IMR-90 (cell line): ENCODE results near the gene PHPT1. TPM values are rescaled to one million over a fixed set of nuclear protein-coding genes. Genes with fewer than 3 reads are reported as not detected.

Experiments
- ATAC-seq: fragments of 200-7000 bp; cut with Tn5 transposase; 2 replicates; pipeline ENCODE4 v1.9.1; 2020; ENCODE audit warnings: low read depth, mild to moderate bottlenecking, moderate library complexity
- BruUV-seq: library from RNA; stranded (reverse); fragments of 400-500 nt; replicated peaks from 2 replicates; lab custom pipeline; 2021; lab: Mats Ljungman, UMichigan
- CTCF ChIA-PET: fragments of 300-600 bp; formaldehyde crosslinking; extraction: SDS; loops from one replicate; lab custom pipeline; 2021; ENCODE audit warnings: antibody characterized with exemption; lab: Yijun Ruan, JAX
- POLR2A ChIA-PET: fragments of 300-600 bp; sonication (Branson Sonifier 250); formaldehyde crosslinking; loops from one replicate; lab custom pipeline; 2022; ENCODE audit warnings: antibody characterized with exemption; ENCODE audit not compliant: unreplicated experiment; lab: Charles Lee
- DNase-seq: peaks from one replicate; pipeline ENCODE4 v3.0.0; 2013
- H2AFZ ChIP-seq: replicated peaks from 2 replicates; pipeline ENCODE3; 2013; ENCODE audit warnings: low read length, mild to moderate bottlenecking; ENCODE audit not compliant: poor library complexity
- H2AK5ac ChIP-seq: 2 replicates; pipeline ENCODE4 v1.6.1; 2013; ENCODE audit warnings: low read depth, low read length, inconsistent platforms
- H2AK9ac ChIP-seq: replicated peaks from 2 replicates; pipeline ENCODE3; 2013; ENCODE audit warnings: mild to moderate bottlenecking, low read depth, low read length, moderate library complexity; ENCODE audit not compliant: poor library complexity
- H2BK120ac ChIP-seq: 2 replicates; pipeline ENCODE4 v1.6.1; 2013; ENCODE audit warnings: low read depth, low read length, inconsistent platforms
- H2BK15ac ChIP-seq: 3 replicates; pipeline ENCODE4 v1.6.1; 2013; ENCODE audit warnings: low read depth, low read length, inconsistent platforms
- H2BK20ac ChIP-seq: 2 replicates; pipeline ENCODE4 v1.6.1; 2013; ENCODE audit warnings: low read depth, mild to moderate bottlenecking, inconsistent platforms, low read length, moderate library complexity
- H2BK5ac ChIP-seq: 2 replicates; pipeline ENCODE4 v1.6.1; 2013; ENCODE audit warnings: mild to moderate bottlenecking, low read depth, low read length, inconsistent platforms; ENCODE audit not compliant: poor library complexity, severe bottlenecking
- H3K14ac ChIP-seq: replicated peaks from 2 replicates; pipeline ENCODE4 v1.6.1; 2013; ENCODE audit warnings: low read depth, low read length, inconsistent platforms
- H3K18ac ChIP-seq: 2 replicates; pipeline ENCODE4 v1.6.1; 2013; ENCODE audit warnings: low read depth, low read length, control low read depth
- H3K23ac ChIP-seq: 2 replicates; pipeline ENCODE4 v1.6.1; 2013; ENCODE audit warnings: low read depth, low read length, inconsistent platforms
- H3K27ac ChIP-seq: 2 replicates; pipeline ENCODE4 v1.5.1; 2013; ENCODE audit warnings: mild to moderate bottlenecking, control low read depth, low read length; ENCODE audit not compliant: insufficient read depth
- H3K27me3 ChIP-seq: 2 replicates; pipeline ENCODE4 v1.6.1; 2013; ENCODE audit warnings: low read length; ENCODE audit not compliant: control insufficient read depth, insufficient read depth
- H3K36me3 ChIP-seq: 2 replicates; pipeline ENCODE4 v1.6.1; 2013; ENCODE audit warnings: low read length, mixed read lengths; ENCODE audit not compliant: control insufficient read depth, insufficient read depth
- H3K4ac ChIP-seq: 2 replicates; pipeline ENCODE4 v1.6.1; 2013; ENCODE audit warnings: low read depth, low read length, inconsistent platforms
- H3K4me1 ChIP-seq: 2 replicates; pipeline ENCODE4 v1.6.1; 2013; ENCODE audit warnings: low read length, mixed read lengths; ENCODE audit not compliant: control insufficient read depth, insufficient read depth
- H3K4me2 ChIP-seq: 2 replicates; pipeline ENCODE4 v1.6.1; 2013; ENCODE audit warnings: low read depth, mild to moderate bottlenecking, control low read depth, low read length, moderate library complexity
- H3K4me3 ChIP-seq: 2 replicates; pipeline ENCODE4 v1.5.1; 2013; ENCODE audit warnings: low read depth, mild to moderate bottlenecking, control low read depth, low read length, moderate library complexity; ENCODE audit not compliant: insufficient read depth
- H3K56ac ChIP-seq: 2 replicates; pipeline ENCODE4 v1.6.1; 2013; ENCODE audit warnings: low read length, inconsistent platforms; ENCODE audit not compliant: insufficient read depth; ENCODE audit errors: extremely low read depth
- H3K79me1 ChIP-seq, 2 experiments: 2 replicates each; pipeline ENCODE4 v1.6.1; 2013; ENCODE audit warnings: low read length in 2 of 2, inconsistent platforms in 1 of 2, low read depth in 1 of 2
- H3K9ac ChIP-seq: 2 replicates; pipeline ENCODE4 v1.6.1; 2013; ENCODE audit warnings: low read depth, low read length, control low read depth
- H3K9me1 ChIP-seq: 2 replicates; pipeline ENCODE4 v1.6.1; 2013; ENCODE audit warnings: low read length, inconsistent platforms; ENCODE audit not compliant: insufficient read depth
- H3K9me3 ChIP-seq: 2 replicates; pipeline ENCODE4 v1.6.1; 2013; ENCODE audit warnings: low read length; ENCODE audit not compliant: control insufficient read depth, insufficient read depth
- H4K20me1 ChIP-seq: 2 replicates; pipeline ENCODE4 v1.6.1; 2013; ENCODE audit warnings: low read length, inconsistent platforms; ENCODE audit not compliant: insufficient read depth
- H4K5ac ChIP-seq: 2 replicates; pipeline ENCODE4 v1.6.1; 2013; ENCODE audit warnings: mild to moderate bottlenecking, low read depth, low read length, control low read depth
- H4K8ac ChIP-seq, 2 experiments: 2 replicates each; pipeline ENCODE4 v1.6.1; 2013; ENCODE audit warnings: low read depth in 2 of 2, low read length in 2 of 2, control low read depth in 1 of 2, inconsistent platforms in 1 of 2
- H4K91ac ChIP-seq: 2 replicates; pipeline ENCODE4 v1.6.1; 2013; ENCODE audit warnings: low read depth, low read length, inconsistent platforms; ENCODE audit not compliant: insufficient read depth
- CHD1 ChIP-seq: IDR thresholded peaks from 2 replicates; pipeline ENCODE4 v1.6.1; 2012; ENCODE audit warnings: low read depth, low read length, improper control_type of control experiment
- MXI1 ChIP-seq: IDR thresholded peaks from 2 replicates; pipeline ENCODE4 v1.6.1; 2012; ENCODE audit warnings: low read depth, mild to moderate bottlenecking, low read length, moderate library complexity, borderline replicate concordance
- RAD21 ChIP-seq: IDR thresholded peaks from 2 replicates; pipeline ENCODE4 v1.6.1; 2012; ENCODE audit warnings: low read length, improper control_type of control experiment
- RCOR1 ChIP-seq: IDR thresholded peaks from 2 replicates; pipeline ENCODE4 v1.6.1; 2012; ENCODE audit warnings: mild to moderate bottlenecking, low read length, improper control_type of control experiment; ENCODE audit not compliant: insufficient replicate concordance
- WGBS, 2 experiments: methylation state at CpG; one replicate each; pipeline versions ENCODE4 v1.1.5 to v1.1.7; 2013; ENCODE audit warnings: missing lambda C conversion rate in 2 of 2; ENCODE audit not compliant: insufficient read length in 1 of 2; ENCODE audit errors: extremely low coverage in 2 of 2; 5-methylcytosine and 5-hydroxymethylcytosine counted together
- dilution Hi-C: fragments of 300-500 bp; cut with HindIII; formaldehyde crosslinking; loops from one replicate; pipeline ENCODE4 v1.14.3; 2018; ENCODE audit warnings: low sequenced_read_pairs; ENCODE audit not compliant: unreplicated experiment
- in situ Hi-C: fragments of 300-500 bp; cut with MboI; formaldehyde crosslinking; loops from 3 replicates; pipeline ENCODE4 v1.14.3; 2019; ENCODE audit warnings: low sequenced_read_pairs, inconsistent platforms, mixed read lengths
- intact Hi-C: fragments of 100-400 bp; cut with micrococcal nuclease; formaldehyde crosslinking; loops from 2 replicates; pipeline ENCODE4 v1.10.0; 2022
- polyA plus RNA-seq, 3 experiments: library from polyadenylated mRNA; depleted of rRNA; stranded (reverse); fragments of >200 nt; gene quantifications; 2 replicates each; pipeline ENCODE4 v1.2.3, GENCODE V29; 2012; ENCODE audit warnings: low replicate concordance in 1 of 3
- total RNA-seq: library from RNA; depleted of rRNA; stranded (reverse); fragments of >200 nt; gene quantifications from 2 replicates; pipeline ENCODE4 v1.2.3, GENCODE V29; 2012

Gene PHPT1
- total and polyA plus RNA-seq, 2 of the 4 experiments (the other 2 are of a cell fraction), result 79.8 to 214 TPM

- in situ Hi-C loops, result no loop called here
- CTCF ChIA-PET, result no interaction called here
Measured at GRCh38 chr9:136858844-136859757, 9.9 kb downstream of the PHPT1 start.

More at GRCh38 chr9:136858844-136859757, 9.9 kb downstream of the PHPT1 start:
- Histone ChIP-seq H3K36me3 (peaks cover 35% of the 10 kb centered on the region), H3K4me1 (peaks cover 8% of the 10 kb centered on the region), H2AK9ac (peak overlapping the region; percentile 23), H2AFZ (no peak overlapping the region), H3K56ac (no peak overlapping the region), H3K4me3 (no peak overlapping the region), H2BK15ac (no peak overlapping the region), H3K27ac (0 out of 2 replicates have a peak overlapping the region, but pooled peaks have one; percentile 7), H3K27me3 (no peaks in the 10 kb centered on the region), H3K9ac (no peak overlapping the region), H4K5ac (no peak overlapping the region), H3K18ac (no peak overlapping the region), H3K4ac (no peak overlapping the region), H2BK5ac (peak overlapping the region; percentile 40), H2BK20ac (no peak overlapping the region), H2BK120ac (no peak overlapping the region), H4K8ac (no peak overlapping the region), H3K9me1 (no peaks in the 10 kb centered on the region), H2AK5ac (no peak overlapping the region), H3K79me1 (peaks cover 5 to 30% of the 10 kb centered on the region in 2 experiments), H3K14ac (no peak overlapping the region), H4K91ac (no peak overlapping the region), H3K9me3 (no peaks in the 10 kb centered on the region), H3K4me2 (no peak overlapping the region), H4K20me1 (peaks cover 5% of the 10 kb centered on the region; the same call in 1 of the 2 replicates), H3K23ac (no peak overlapping the region)
- ATAC-seq, result peak; percentile 55
- intact Hi-C loops (no loop called here), dilution Hi-C loops (no loop called here)
- TF ChIP-seq RCOR1 (no peak), RAD21 (no peak), MXI1 (no peak), CHD1 (no peak)
- POLR2A ChIA-PET, result interaction anchor here (0.6 kb wide), 1 partner anchor 76 kb away, joined by 3 read pairs; no protein-coding TSS in a partner anchor
- no TSS peak for BruUV-seq
- peak; percentile 51 for DNase-seq
- WGBS, 2 experiments, result 83% methylated on average over 11 of the region's 20 CpGs; no CpG with 5 or more reads in 1 of the 2 experiments
